GM21576 (cell line): ENCODE measurements around the gene DIPK1B.

Experiments used
- ATAC-seq: cut with Tn5 transposase; IDR thresholded peaks from one replicate; pipeline ENCODE4 v1.9.1; 2021; ENCODE audit warnings: mild to moderate bottlenecking, moderate library complexity; ENCODE audit not compliant: unreplicated experiment

DIPK1B gene

GRCh38 chr9:136718345-136719194 is 6.2 kb downstream of the DIPK1B start:
- ATAC-seq: no peak

- no peak for ATAC-seq
Measured at GRCh38 chr9:136719195-136719880, 7.0 kb downstream of the DIPK1B start.

- no peak for ATAC-seq
Measured at GRCh38 chr9:136720251-136720897, 8.0 kb downstream of the DIPK1B start.

- no peak for ATAC-seq
Measured at GRCh38 chr9:136720898-136721338, 8.5 kb downstream of the DIPK1B start.

- no peak for ATAC-seq
Measured at GRCh38 chr9:136721339-136722092, 9.1 kb downstream of the DIPK1B start.

DNA sequence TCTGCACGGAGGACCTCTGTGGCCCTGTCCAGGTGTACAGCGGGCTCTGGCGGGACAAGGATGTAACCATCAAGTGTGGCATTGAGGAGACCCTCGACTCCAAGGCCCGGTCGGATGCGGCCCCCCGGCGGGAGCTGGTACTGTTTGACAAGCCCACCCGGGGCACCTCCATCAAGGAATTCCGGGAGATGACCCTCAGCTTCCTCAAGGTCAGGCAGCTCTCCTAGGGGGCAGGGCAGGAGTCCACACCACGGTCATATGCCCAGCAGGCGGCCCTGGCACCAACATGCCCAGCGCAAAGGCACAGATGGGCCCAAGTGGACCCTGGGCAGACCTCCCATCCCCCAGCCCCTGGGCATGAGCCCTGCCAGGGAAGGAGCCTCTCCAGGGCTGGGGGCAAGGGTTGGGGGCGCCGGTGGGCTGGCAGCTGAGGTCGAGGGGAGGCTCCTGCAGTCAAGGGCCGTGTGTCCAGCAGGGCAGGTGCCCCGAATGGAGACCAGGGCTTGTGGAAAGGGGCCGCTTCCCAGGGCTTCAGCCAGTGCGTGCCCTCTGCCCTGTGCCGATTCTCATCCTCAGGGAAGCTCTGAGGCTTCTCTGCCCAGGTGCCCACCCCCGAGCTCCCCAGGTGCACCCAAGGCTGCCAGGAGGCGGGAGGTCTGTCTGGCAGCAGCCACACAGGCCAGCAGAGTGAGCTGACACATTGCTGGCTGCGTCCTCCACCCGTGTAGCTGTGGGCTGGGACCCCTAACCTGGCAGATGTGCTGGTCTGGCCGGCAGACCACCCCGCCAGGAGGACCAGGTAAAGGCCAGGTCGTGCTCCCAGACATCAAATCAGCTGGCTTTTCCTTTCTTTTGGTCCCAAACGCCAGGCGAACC is 10.0 kb downstream of the DIPK1B start:
- no peak for ATAC-seq

DNA sequence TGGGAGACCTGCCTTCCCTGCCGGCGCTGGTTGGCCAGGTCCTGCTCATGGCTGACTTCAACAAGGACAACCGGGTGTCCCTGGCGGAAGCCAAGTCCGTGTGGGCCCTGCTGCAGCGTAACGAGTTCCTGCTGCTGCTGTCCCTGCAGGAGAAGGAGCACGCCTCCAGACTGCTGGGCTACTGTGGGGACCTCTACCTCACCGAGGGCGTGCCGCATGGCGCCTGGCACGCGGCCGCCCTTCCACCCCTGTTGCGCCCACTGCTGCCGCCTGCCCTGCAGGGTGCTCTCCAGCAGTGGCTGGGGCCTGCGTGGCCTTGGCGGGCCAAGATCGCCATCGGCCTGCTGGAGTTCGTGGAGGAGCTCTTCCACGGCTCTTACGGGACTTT is 10.6 kb downstream of the DIPK1B start:
- no peak for ATAC-seq

DNA sequence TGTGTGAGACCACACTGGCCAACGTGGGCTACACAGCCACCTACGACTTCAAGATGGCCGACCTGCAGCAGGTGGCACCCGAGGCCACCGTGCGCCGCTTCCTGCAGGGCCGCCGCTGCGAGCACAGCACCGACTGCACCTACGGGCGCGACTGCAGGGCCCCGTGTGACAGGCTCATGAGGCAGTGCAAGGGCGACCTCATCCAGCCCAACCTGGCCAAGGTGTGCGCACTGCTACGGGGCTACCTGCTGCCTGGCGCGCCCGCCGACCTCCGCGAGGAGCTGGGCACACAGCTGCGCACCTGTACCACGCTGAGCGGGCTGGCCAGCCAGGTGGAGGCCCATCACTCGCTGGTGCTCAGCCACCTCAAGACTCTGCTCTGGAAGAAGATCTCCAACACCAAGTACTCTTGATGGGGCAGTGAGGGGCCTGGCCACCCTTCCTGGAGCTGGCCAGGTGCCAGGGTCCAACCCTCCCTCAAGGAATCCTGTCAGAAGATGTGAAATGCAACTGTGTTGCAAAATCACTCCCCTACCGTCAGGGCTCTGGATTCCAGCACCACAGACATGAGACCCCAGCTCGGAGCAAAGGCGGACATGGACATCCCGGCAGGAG is 11.1 kb downstream of the DIPK1B start:
- no peak for ATAC-seq

- no peak for ATAC-seq
Measured at GRCh38 chr9:136723989-136724388, 11.6 kb downstream of the DIPK1B start.

DNA sequence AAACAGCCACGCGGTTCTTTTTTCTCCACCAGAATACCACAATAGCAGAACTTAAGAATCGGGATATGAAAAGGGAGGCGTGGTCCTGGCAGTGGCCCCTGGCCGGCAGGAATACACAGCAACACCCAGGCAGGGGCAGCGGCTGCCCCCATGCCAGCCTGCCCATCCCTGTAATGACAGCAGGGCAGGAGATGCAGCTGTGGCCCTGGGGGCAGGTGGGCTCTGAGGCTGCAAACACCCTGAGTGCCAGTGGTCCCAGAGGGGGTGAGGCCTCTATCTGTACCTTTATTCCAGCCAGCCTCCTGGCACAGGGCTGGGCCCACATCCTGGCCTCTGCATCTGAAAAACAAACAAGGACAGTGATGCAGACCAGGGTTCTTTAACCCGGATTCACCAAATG is 12.4 kb downstream of the DIPK1B start:
- no peak for ATAC-seq

GRCh38 chr9:136725612-136726011 is 13.2 kb downstream of the DIPK1B start:
- ATAC-seq: no peak

DNA sequence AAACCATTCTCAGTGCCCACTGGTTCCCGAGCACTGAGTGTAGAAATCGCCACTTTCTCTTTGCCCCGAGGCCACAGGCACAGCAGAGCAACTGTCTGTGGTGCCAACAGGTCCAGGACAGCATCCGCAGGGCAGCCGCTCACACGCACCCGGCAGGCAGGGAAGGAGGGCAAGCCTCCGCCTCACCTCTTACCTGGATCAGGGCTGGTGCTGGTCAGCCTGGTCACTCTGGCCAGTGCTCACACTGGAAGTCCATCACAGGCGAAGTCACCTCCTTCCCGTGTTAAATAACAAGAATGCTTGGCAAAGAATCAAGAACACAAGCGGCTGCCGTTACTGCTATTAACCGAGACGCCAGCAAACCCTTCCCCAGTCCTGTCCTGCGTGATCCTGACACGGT is 13.7 kb downstream of the DIPK1B start:
- ATAC-seq: no peak

GRCh38 chr9:136726631-136727191 is 14.3 kb downstream of the DIPK1B start:
- no peak for ATAC-seq

DNA sequence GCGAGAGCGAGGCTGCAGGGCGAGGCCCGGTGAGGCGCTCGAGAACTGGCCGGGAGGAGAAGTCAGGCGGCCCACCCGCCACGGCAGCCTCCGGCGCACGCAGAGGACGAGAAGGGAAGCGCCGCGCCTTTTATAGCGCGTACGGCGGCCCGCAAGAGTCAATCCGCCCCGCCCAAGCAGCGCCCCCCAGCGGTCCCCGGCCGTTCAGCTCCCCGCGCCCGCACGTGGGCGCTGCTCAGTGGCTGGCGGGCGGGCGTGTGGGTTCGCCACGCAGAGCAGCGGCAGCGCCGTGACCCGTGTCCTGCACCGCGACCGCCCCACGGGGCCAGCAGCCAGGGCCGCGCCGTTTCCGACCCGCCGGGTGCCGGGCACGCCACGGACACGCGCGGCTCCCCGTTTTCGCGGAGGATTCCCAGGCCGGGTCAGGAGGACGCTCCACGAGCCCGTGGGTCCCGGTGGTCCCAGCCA is 15.7 kb downstream of the DIPK1B start:
- peak; percentile 67 for ATAC-seq

DNA sequence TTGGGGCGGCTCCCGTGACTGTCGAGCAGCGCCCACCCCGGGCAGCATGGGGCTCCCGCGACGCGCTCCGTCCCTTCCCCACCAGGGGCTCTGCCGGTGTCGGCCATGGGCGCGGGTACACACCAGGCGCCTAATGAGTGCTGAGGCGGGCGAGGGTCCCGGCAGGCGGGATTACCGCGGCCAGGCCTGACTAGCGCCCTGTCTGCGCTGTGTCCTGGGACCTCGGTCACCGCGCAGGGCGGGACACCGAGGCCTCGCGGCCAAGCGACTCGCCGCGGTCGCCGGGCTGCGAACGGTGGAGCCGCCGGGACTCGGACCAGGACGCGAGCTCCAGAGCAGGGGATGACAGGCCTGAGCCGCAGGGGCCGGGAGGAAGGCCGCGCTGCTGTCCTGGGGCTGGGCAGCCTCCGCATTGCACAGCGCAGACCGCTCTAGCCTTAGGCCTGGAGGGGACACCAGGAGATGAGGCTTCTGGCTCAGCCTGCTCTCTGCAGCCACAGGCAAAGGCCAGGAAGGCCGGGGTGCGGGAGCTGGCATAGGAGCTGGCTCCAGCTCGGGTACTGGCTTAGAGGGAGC is 16.3 kb downstream of the DIPK1B start:
- no peak for ATAC-seq

- ATAC-seq: no peak
Measured at GRCh38 chr9:136729144-136729543, 16.8 kb downstream of the DIPK1B start.

GRCh38 chr9:136729926-136730325 is 17.6 kb downstream of the DIPK1B start:
- ATAC-seq: no peak

GRCh38 chr9:136732444-136733178 is 20.2 kb downstream of the DIPK1B start:
- ATAC-seq: no peak
